Stimulated activated CD8-positive, alpha-beta memory T cell treated with anti-CD3 and anti-CD28 coated beads, Interleukin-7, amount 100 ng/mL, for 1 hour (primary cell): ENCODE measurements around the gene NWD2.

Source experiments
- DNase-seq, 2 donors: peaks; one replicate each; pipeline ENCODE4 v3.0.0-alpha.2; 2020; ENCODE audit warnings: low read depth in 2 of 2

NWD2 gene

DNA sequence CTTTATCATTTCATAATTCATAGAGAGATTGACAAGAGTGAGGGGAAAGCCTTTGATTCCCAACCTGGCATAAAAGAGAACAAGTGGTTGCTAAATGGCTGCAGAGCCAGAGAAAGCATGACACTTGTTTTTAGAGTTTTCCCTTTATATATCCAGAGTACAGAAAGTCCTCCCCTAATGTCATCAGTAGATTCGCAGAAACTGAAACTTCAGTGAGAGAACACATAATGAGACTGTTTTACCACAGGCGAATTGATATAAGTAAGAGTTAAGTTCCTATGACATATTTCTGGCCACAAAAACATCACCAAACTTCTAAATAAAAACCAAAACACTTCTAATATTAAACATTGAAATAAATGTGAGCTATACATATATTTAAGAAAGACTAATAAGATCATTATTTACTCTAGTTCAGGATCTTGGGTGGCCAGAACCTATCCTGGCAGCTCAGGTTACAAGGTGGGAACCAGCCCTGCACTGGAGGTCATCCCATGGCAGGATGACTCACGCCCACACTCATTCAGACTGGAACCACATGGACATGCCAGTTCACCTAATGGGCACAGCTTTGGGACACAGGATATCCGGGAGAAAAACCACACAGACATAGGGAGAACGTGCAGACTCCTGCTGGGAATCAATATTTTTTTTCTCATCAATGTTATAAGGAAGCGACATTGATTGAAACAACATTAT, 35.5 kb downstream of the NWD2 start:
- no peak for DNase-seq

- no peak for DNase-seq
Measured at GRCh38 chr4:37299468-37299867, 54.9 kb downstream of the NWD2 start.

- no peak for DNase-seq
Measured at GRCh38 chr4:37304612-37305011, 60.1 kb downstream of the NWD2 start.

- no peak for DNase-seq
Measured at GRCh38 chr4:37305984-37306383, 61.4 kb downstream of the NWD2 start.

GRCh38 chr4:37317104-37317643, 72.6 kb downstream of the NWD2 start:
- no peak for DNase-seq

- no peak for DNase-seq
Measured at GRCh38 chr4:37320513-37321235, 76.1 kb downstream of the NWD2 start.

DNA sequence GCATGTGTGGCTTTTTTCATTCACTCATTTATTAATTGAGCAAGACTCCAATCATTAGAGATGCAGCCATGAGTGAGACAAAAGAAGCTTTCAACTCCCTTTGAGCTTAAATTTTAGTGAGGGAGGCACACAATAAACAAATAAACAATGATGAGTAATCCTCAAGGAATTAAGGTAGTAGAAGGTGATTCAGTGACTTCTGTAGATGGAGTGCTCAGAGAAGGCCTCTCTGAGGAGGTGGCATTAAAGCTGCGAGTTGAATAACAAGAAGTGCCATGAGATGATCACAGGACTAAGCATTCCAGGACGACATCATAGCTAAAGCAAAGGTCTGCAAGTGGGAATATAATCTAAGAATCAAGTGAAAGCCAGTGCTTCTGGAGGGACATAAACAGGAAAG, 77.6 kb downstream of the NWD2 start:
- DNase-seq: no peak

- no peak for DNase-seq
Measured at GRCh38 chr4:37324546-37324945, 80.0 kb downstream of the NWD2 start.

- no peak for DNase-seq
Measured at GRCh38 chr4:37326852-37327251, 82.3 kb downstream of the NWD2 start.

DNA sequence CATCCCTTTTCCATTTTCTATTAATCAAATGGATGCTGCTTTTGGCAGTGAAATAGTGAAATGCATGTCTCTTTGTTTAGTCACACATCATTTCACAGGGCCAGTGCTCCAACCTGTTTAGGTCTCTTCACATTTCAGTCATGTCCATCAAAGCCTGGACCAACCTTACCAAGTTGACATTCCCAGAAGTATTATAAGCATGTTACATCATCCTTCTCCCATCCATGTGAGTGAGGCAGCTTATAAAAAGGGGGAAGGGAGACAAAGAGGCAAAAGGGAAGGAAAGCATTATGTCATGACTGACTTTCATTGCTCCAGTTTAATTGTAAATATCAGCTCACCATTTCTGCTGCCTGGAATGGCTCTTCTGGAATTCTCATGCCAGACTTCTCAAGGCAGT, 94.4 kb downstream of the NWD2 start:
- DNase-seq: no peak

- no peak for DNase-seq
Measured at GRCh38 chr4:37358748-37359147, 114.2 kb downstream of the NWD2 start.

- no peak for DNase-seq
Measured at GRCh38 chr4:37359261-37359660, 114.7 kb downstream of the NWD2 start.

DNA sequence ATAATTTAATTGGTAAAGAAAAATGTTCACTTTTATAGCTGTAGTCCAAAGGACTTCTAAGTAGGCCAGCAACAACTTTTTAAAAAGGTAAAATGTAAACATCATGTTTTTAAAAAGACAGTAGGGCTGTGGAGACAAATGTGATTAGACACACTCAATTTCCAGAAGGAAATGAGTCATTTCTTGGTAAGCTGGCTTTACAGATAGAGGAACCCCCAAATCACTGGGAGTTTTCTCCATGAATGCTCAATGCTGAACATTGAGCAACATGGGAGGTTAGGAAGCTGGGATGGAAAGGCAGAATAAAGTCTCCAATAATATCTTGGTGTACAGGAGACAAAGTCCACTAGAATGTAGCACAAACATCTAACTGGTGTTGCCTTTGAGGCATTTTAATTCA, 121.3 kb downstream of the NWD2 start:
- DNase-seq: no peak

GRCh38 chr4:37367901-37368300, 123.4 kb downstream of the NWD2 start:
- DNase-seq: no peak

DNA sequence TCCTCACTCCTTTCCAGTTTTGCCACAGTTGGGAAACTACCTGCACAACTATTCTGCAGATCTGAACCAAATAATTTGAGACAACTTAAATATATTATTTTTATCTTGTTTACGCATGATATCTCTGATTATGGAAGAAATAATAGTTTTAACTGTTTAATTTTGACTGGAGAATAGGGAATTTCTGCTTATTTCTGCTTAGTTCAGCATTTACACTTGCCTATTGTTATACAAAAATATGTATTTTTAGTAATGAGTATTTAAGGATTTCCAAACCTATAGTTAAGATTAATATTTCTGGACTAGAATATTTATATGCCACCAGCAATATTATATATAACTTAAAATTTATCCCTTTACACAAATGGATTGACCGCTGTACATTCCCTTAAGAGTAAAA, 125.5 kb downstream of the NWD2 start:
- DNase-seq: no peak

- DNase-seq: no peak
Measured at GRCh38 chr4:37381040-37381668, 136.6 kb downstream of the NWD2 start.

DNA sequence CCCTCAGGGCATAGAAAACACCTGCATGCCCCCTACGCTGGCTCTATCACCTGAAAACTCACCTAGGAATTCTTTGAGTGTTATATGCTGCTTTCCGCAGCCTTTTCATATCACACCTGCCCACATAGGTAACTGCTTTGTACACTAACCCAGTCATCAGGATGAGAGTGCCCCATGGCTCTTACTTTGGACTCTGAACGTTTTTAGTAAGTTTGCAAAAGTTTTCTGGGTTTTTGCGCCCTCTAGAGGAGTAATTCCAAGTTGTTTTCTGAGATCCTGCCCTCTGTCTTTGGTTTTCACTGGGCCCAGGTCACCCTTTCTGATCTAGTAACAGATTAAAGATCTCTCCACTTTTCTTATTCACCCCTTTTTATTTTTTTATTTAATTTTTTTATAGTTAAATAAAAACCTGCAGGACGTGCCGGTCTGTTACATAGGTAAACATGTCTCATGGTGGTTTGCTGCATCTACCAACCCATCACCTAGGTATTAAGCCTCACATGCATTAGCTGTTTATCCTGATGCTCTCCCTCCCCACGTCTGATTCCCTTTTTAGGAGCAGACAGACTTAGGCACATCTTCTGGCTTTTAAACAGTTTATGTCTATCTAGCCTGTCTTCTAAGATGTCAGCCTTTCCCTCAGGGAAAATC, 139.2 kb downstream of the NWD2 start:
- DNase-seq: no peak

DNA sequence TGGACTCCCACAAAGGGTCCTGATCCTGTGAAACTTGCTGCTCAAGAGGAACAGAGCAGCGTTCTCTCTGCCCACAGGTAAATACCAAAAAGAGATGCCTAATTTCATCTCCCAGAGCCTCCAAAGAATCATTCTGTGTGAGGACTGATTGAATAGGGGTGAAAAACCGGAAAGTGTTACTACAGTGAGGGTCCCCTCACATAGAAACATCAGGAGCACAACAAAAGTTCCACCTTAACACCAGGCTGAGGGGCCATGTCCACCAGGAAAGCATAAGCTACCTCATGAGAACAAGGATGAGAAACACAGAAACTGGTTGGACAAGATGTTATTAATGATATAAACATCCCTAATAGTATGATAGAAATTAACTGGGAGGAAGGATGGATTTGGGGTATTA, 140.9 kb downstream of the NWD2 start:
- DNase-seq: no peak

DNA sequence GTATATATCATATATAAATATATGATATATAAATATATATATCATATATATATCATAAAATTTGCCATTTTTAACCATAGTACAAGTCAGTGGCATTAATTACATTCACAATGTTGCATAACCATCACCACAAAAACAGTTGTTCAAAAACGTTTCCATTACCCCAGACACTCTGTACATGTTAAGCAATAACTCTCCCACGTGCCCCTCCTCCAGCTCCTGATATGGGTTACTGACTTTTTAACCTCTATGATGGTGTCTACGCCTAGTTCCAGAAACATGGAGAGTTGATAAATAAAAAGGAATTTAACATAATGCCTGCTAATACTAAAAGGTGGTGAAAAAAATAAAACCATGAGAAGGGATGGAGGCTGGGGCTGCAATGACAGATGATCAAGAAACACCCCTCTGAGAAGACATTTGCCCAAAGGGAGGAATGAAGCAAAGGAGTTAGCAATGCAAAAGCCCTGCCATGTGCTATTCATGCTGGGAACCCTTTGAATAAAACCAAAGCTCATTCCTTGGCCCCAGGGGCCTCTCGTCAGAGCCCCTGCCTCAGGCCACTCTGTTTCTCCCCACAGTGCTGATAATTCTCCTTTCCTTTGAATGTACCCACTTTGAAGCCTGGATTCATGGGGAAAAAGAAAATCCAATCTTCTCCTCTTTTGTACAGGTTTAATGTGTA, 144.3 kb downstream of the NWD2 start:
- DNase-seq: no peak

- DNase-seq: no peak
Measured at GRCh38 chr4:37389366-37389765, 144.8 kb downstream of the NWD2 start.

DNA sequence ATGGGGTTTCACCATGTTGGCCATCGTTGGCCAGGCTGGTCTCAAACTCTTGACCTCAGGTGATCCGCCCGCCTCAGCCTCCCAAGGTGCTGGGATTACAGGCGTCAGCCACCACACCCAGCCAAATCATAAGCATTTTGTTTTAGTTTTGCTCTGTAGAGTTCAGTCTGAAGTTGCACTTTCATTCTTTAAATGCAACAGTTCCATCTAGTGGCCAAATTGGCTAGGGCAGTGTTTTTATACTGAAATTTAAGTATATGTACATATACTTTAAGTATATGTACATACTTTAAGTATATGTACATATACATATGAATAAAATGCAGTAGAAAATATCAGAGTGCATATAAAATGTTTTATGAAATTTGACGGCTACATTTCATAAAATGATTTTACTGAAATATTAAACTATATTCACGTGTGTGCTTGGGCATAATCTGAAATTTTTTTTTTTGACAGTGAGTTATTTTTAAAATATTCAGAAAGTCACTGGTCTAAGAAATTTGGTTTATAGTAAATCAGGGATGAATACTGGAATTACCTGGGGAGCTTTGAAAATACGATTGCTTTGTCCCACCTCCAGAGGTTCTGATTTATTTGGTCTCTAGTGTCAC, 145.5 kb downstream of the NWD2 start:
- no peak for DNase-seq
